ENCODE data around the gene LRRN2. TPM values are rescaled to one million over a fixed set of nuclear protein-coding genes. Genes with fewer than 3 reads are reported as not detected.
A peak's percentile ranks its signal among the peaks of the same experiment; 100 is the strongest.

Gene LRRN2
- polyA plus RNA-seq, 2 of the 4 experiments (the other 2 are of a cell fraction): 3.6 to 6.6 TPM

GRCh38 chr1:204731509-204731908 lies 46.0 kb upstream of the LRRN2 start:
- ChIA-PET POLR2A (no interaction called here), CTCF (interaction anchor here (0.9 to 3.0 kb wide), 8 partner anchors 15 to 166 kb away, joined by 3 to 25 read pairs (median 10); no protein-coding TSS in a partner anchor)
- FAIRE-seq (no peak), ATAC-seq (no peak), DNase-seq (ENCODE audit: low read depth in 1 of 2, low spot score in 1 of 2) (no peak)
- H3K4me2 ChIP-seq: no peak overlapping the region
- no peaks in the 10 kb centered on the region for H3K9me3 ChIP-seq
- TF ChIP-seq ZC3H11A (IDR thresholded peaks at IDR 0.05): no peak
- no peak for TF ChIP-seq MAX (IDR thresholded peaks at IDR 0.05)
- TF ChIP-seq, protein P1, sequence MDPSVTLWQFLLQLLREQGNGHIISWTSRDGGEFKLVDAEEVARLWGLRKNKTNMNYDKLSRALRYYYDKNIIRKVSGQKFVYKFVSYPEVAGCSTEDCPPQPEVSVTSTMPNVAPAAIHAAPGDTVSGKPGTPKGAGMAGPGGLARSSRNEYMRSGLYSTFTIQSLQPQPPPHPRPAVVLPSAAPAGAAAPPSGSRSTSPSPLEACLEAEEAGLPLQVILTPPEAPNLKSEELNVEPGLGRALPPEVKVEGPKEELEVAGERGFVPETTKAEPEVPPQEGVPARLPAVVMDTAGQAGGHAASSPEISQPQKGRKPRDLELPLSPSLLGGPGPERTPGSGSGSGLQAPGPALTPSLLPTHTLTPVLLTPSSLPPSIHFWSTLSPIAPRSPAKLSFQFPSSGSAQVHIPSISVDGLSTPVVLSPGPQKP (IDR thresholded peaks at IDR 0.05; ENCODE audit: low read depth, low read length): no peak
- TF ChIP-seq, protein P2, sequence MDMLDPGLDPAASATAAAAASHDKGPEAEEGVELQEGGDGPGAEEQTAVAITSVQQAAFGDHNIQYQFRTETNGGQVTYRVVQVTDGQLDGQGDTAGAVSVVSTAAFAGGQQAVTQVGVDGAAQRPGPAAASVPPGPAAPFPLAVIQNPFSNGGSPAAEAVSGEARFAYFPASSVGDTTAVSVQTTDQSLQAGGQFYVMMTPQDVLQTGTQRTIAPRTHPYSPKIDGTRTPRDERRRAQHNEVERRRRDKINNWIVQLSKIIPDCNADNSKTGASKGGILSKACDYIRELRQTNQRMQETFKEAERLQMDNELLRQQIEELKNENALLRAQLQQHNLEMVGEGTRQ (IDR thresholded peaks at IDR 0.05): no peak
- no peak for TF ChIP-seq NFE2L2 (conservative IDR thresholded peaks at IDR 0.05; ENCODE audit: low read length)
- no peak for TF ChIP-seq CHD4 (IDR thresholded peaks at IDR 0.05; ENCODE audit: borderline replicate concordance)
- TF ChIP-seq KDM5A (IDR thresholded peaks at IDR 0.05): no peak
- 83% methylated on average over 6 of the region's 6 CpGs for WGBS (ENCODE audit: missing lambda C conversion rate)
- H3K4me3 ChIP-seq: no peak overlapping the region
- no peak overlapping the region for H3K27ac ChIP-seq
- H3K4me1 ChIP-seq: peaks cover 29% of the 10 kb centered on the region

- FAIRE-seq (no peak), ATAC-seq (no peak), DNase-seq (ENCODE audit: low read depth in 1 of 2, low spot score in 1 of 2) (no peak)
- WGBS (ENCODE audit: missing lambda C conversion rate): 80% methylated on average over 9 of the region's 9 CpGs
- TF ChIP-seq, protein P3, sequence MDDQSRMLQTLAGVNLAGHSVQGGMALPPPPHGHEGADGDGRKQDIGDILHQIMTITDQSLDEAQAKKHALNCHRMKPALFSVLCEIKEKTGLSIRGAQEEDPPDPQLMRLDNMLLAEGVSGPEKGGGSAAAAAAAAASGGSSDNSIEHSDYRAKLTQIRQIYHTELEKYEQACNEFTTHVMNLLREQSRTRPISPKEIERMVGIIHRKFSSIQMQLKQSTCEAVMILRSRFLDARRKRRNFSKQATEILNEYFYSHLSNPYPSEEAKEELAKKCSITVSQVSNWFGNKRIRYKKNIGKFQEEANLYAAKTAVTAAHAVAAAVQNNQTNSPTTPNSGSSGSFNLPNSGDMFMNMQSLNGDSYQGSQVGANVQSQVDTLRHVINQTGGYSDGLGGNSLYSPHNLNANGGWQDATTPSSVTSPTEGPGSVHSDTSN (IDR thresholded peaks at IDR 0.05): no peak
- TF ChIP-seq FOSB (CRISPR knock-in tag; IDR thresholded peaks at IDR 0.05): no peak
- TF ChIP-seq RCOR1 (IDR thresholded peaks at IDR 0.05; ENCODE audit: low read depth, low read length): no peak
- no peak for TF ChIP-seq MYC (IDR thresholded peaks at IDR 0.05; ENCODE audit: borderline replicate concordance, low read length)
- TF ChIP-seq FOXS1 (CRISPR knock-in tag; IDR thresholded peaks at IDR 0.05): no peak
- no peak for TF ChIP-seq HES2 (IDR thresholded peaks at IDR 0.05)
- no peak for TF ChIP-seq RFX5 (IDR thresholded peaks at IDR 0.05)
- no peak for TF ChIP-seq KDM5A (IDR thresholded peaks at IDR 0.05)
- no peak for TF ChIP-seq JUN (IDR thresholded peaks at IDR 0.05)
- no peak for TF ChIP-seq NPAS2 (CRISPR knock-in tag; IDR thresholded peaks at IDR 0.05; ENCODE audit: borderline replicate concordance)
- no peak for TF ChIP-seq CHD2 (IDR thresholded peaks at IDR 0.05; ENCODE audit: low read length, partially characterized antibody)
- TF ChIP-seq GATA3 (IDR thresholded peaks at IDR 0.05; ENCODE audit: borderline replicate concordance): no peak
- TF ChIP-seq, protein P4, sequence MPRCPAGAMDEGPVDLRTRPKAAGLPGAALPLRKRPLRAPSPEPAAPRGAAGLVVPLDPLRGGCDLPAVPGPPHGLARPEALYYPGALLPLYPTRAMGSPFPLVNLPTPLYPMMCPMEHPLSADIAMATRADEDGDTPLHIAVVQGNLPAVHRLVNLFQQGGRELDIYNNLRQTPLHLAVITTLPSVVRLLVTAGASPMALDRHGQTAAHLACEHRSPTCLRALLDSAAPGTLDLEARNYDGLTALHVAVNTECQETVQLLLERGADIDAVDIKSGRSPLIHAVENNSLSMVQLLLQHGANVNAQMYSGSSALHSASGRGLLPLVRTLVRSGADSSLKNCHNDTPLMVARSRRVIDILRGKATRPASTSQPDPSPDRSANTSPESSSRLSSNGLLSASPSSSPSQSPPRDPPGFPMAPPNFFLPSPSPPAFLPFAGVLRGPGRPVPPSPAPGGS (IDR thresholded peaks at IDR 0.05): no peak
- TF ChIP-seq ZNF302 (CRISPR knock-in tag; IDR thresholded peaks at IDR 0.05): no peak
- no peak for TF ChIP-seq TP53 (CRISPR knock-in tag; IDR thresholded peaks at IDR 0.05)
- no peak for TF ChIP-seq SMC3 (IDR thresholded peaks at IDR 0.05)
- no peak overlapping the region for H3K4me2 ChIP-seq
- ChIA-PET CTCF (interaction anchor here (0.9 to 3.0 kb wide), 8 partner anchors 14 to 77 kb away, joined by 3 to 25 read pairs (median 12); no protein-coding TSS in a partner anchor), POLR2A (no interaction called here)
- no peak overlapping the region for H3K4me3 ChIP-seq
- no peaks in the 10 kb centered on the region for H3K9me3 ChIP-seq
- H3K4me1 ChIP-seq: peaks cover 34% of the 10 kb centered on the region
- peak overlapping the region in 1 of 2 experiments; percentile 28; a peak in 1 of 6 replicates for H3K27ac ChIP-seq
Observed at GRCh38 chr1:204730826-204731459, 45.4 kb upstream of the LRRN2 start.

Data from A549 (cell line).